Mesodermal cell (in vitro differentiated cells): ENCODE measurements around the gene ARHGAP26.

ENCODE experiments used
- H3K27ac ChIP-seq: 2 replicates; pipeline ENCODE4 v1.7.0; 2013; ENCODE audit warnings: mild to moderate bottlenecking, low read depth, low read length, moderate library complexity; ENCODE audit not compliant: severe bottlenecking
- H3K36me3 ChIP-seq: 2 replicates; pipeline ENCODE4 v1.7.1; 2013; ENCODE audit warnings: mild to moderate bottlenecking, low read length, moderate library complexity; ENCODE audit not compliant: control insufficient read depth, insufficient read depth
- H3K4me1 ChIP-seq: one replicate; pipeline ENCODE4 v1.7.1; 2013; ENCODE audit warnings: mild to moderate bottlenecking, low read length; ENCODE audit not compliant: insufficient read depth, control insufficient read depth, poor library complexity, severe bottlenecking
- H3K4me3 ChIP-seq: 2 replicates; pipeline ENCODE4 v1.7.0; 2013; ENCODE audit warnings: low read length, control low read depth, mild to moderate bottlenecking; ENCODE audit not compliant: insufficient read depth, poor library complexity, severe bottlenecking; ENCODE audit errors: extremely low read depth
- H3K9me3 ChIP-seq: 2 replicates; pipeline ENCODE4 v1.7.1; 2013; ENCODE audit warnings: mild to moderate bottlenecking, low read length, moderate library complexity; ENCODE audit not compliant: control insufficient read depth
- WGBS, 2 experiments: methylation state at CpG; one replicate each; pipeline ENCODE4 v1.1.5; 2013; ENCODE audit warnings: missing lambda C conversion rate in 2 of 2; ENCODE audit not compliant: insufficient coverage in 2 of 2; 5-methylcytosine and 5-hydroxymethylcytosine counted together

Gene ARHGAP26

GRCh38 chr5:142969186-142969585 lies 199.0 kb downstream of the ARHGAP26 start:
- H3K9me3 ChIP-seq: no peaks in the 10 kb centered on the region
- H3K36me3 ChIP-seq: no peaks in the 10 kb centered on the region
- H3K4me3 ChIP-seq: no peak overlapping the region
- no peak overlapping the region for H3K27ac ChIP-seq
- H3K4me1 ChIP-seq: no peaks in the 10 kb centered on the region
- WGBS, 2 experiments: 71% methylated on average over 1 of the region's 2 CpGs; no CpG with 5 or more reads in 1 of the 2 experiments

GRCh38 chr5:142969624-142970439 lies 199.7 kb downstream of the ARHGAP26 start:
- Histone ChIP-seq H3K4me1 (no peaks in the 10 kb centered on the region), H3K27ac (no peak overlapping the region), H3K9me3 (no peaks in the 10 kb centered on the region), H3K36me3 (no peaks in the 10 kb centered on the region), H3K4me3 (no peak overlapping the region)
- WGBS, 2 experiments: 94 to 100% methylated on average over 1 to 3 of the region's 3 CpGs

GRCh38 chr5:142970440-142971030 lies 200.4 kb downstream of the ARHGAP26 start:
- Histone ChIP-seq H3K36me3 (no peaks in the 10 kb centered on the region), H3K4me3 (no peak overlapping the region), H3K4me1 (no peaks in the 10 kb centered on the region), H3K27ac (no peak overlapping the region), H3K9me3 (no peaks in the 10 kb centered on the region)
- 82 to 85% methylated on average over 2 to 4 of the region's 4 CpGs for WGBS, 2 experiments

GRCh38 chr5:142971303-142972013 lies 201.3 kb downstream of the ARHGAP26 start:
- 90 to 93% methylated on average over 7 to 11 of the region's 11 CpGs for WGBS, 2 experiments
- H3K4me3 ChIP-seq: no peak overlapping the region
- no peak overlapping the region for H3K27ac ChIP-seq
- no peaks in the 10 kb centered on the region for H3K4me1 ChIP-seq
- H3K36me3 ChIP-seq: no peaks in the 10 kb centered on the region
- H3K9me3 ChIP-seq: no peaks in the 10 kb centered on the region

- 90 to 94% methylated on average over 5 of the region's 5 CpGs for WGBS, 2 experiments
- Histone ChIP-seq H3K9me3 (no peaks in the 10 kb centered on the region), H3K27ac (no peak overlapping the region), H3K4me1 (peaks cover 4% of the 10 kb centered on the region), H3K36me3 (no peaks in the 10 kb centered on the region), H3K4me3 (no peak overlapping the region)
These were observed 201.9 kb downstream of the ARHGAP26 start for GRCh38 chr5:142972064-142972570.

DNA sequence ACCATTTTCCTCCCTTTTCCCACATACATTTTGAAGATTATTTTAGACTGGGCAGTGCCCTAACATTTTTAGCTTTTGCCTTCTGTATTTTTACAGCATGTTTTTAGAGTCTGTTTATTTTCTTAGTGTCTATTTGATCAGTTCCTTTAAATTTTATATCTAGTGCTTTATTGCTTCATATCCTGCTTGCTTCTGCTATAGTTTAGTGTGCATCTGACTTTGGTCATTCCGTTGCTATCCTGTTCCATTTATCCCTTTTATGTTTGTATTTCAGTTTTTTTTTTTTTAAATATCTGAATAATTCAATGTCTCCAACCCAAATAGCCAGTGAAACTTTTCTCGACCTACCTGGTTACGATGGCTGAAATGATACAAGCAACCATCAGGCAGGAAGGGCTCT lies 203.8 kb downstream of the ARHGAP26 start:
- no peak overlapping the region for H3K4me3 ChIP-seq
- no peak overlapping the region for H3K27ac ChIP-seq
- WGBS, 2 experiments: 80 to 100% methylated on average over 1 of the region's 3 CpGs
- H3K9me3 ChIP-seq: no peaks in the 10 kb centered on the region
- H3K4me1 ChIP-seq: peaks cover 16% of the 10 kb centered on the region
- no peaks in the 10 kb centered on the region for H3K36me3 ChIP-seq

DNA sequence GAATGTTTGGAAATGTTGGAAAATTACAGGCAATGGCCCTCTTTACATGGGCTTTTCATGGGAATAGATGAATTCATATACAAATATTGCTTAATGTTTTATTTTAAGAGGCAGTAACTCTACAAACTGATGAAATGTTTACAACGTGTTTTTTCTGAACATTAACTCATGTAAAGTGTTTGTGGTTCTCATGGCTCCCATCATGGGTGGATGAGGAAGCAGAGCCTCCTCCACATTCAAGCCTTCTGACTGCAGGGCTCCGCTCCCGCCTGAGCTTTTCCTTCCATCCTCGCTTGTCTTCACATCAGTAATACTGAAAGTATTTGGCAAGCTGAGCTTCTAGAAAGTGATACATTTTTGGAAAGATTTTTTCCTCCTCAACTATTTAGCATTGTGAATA lies 204.2 kb downstream of the ARHGAP26 start:
- H3K4me1 ChIP-seq: peaks cover 17% of the 10 kb centered on the region
- H3K27ac ChIP-seq: no peak overlapping the region
- no peaks in the 10 kb centered on the region for H3K9me3 ChIP-seq
- 89% methylated on average over 3 of the region's 4 CpGs; no CpG with 5 or more reads in 1 of the 2 experiments for WGBS, 2 experiments
- H3K36me3 ChIP-seq: no peaks in the 10 kb centered on the region
- no peak overlapping the region for H3K4me3 ChIP-seq

- 94 to 100% methylated on average over 2 to 3 of the region's 3 CpGs for WGBS, 2 experiments
- H3K36me3 ChIP-seq: no peaks in the 10 kb centered on the region
- H3K27ac ChIP-seq: peak overlapping the region; percentile 70
- peaks cover 28% of the 10 kb centered on the region for H3K4me1 ChIP-seq
- H3K9me3 ChIP-seq: no peaks in the 10 kb centered on the region
- no peak overlapping the region for H3K4me3 ChIP-seq
These were observed 206.7 kb downstream of the ARHGAP26 start for GRCh38 chr5:142976861-142977260.

DNA sequence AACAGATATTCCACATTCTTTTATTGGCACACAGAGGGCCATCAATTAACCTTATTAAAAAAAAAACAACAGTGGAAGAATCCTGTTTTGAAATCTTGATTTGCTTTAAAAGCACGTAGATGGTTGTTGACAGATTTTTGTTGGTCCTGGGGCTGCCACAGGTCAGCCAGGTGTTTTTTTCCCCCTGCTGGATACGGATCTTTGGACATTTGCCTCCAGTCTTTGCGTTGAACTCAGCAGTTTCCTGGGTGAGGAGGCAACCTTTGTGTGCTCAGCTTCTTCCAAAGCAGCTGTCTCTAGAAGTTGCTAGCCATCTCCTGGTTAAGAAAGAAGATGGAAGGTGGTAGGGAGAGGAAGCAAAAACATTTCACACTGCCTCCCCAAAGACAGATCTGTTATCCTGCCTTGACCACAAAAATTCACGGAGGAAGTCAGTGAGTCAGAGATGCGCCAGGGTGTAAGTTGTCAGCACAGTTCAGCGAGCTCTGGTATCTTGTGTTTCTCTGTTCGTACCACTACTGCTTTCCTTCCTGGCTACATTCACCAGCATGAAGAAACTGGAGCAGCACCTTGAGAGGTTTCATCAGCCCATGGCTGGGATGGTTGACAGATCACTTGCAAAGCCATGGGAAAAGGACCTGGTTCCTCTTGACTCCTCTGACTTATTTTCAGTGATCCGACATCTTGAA lies 207.3 kb downstream of the ARHGAP26 start:
- no peak overlapping the region for H3K4me3 ChIP-seq
- 86 to 96% methylated on average over 5 to 8 of the region's 8 CpGs for WGBS, 2 experiments
- peak overlapping the region; percentile 70 for H3K27ac ChIP-seq
- H3K4me1 ChIP-seq: peaks cover 35% of the 10 kb centered on the region
- no peaks in the 10 kb centered on the region for H3K9me3 ChIP-seq
- no peaks in the 10 kb centered on the region for H3K36me3 ChIP-seq

- Histone ChIP-seq H3K27ac (peak overlapping the region; percentile 34), H3K4me1 (peaks cover 40% of the 10 kb centered on the region), H3K4me3 (no peak overlapping the region), H3K9me3 (no peaks in the 10 kb centered on the region), H3K36me3 (no peaks in the 10 kb centered on the region)
- 73% methylated on average over 2 of the region's 2 CpGs; no CpG with 5 or more reads in 1 of the 2 experiments for WGBS, 2 experiments
These were observed 208.1 kb downstream of the ARHGAP26 start for GRCh38 chr5:142978252-142978651.
